H4 (cell line): Measurements from ENCODE around the gene CNTNAP5. TPM values are rescaled to one million over a fixed set of nuclear protein-coding genes. Genes with fewer than 3 reads are reported as not detected.

Source experiments
- DNase-seq: peaks from one replicate; pipeline ENCODE4 v3.0.0-alpha.2; 2015; ENCODE audit warnings: low spot score
- total RNA-seq: library from RNA; depleted of rRNA; stranded (reverse); fragments of >200 nt; shearing (Covaris generic); gene quantifications from 2 replicates; pipeline ENCODE4 v1.2.3, GENCODE V29; 2014

The CNTNAP5 gene
- total RNA-seq, 1 experiment from 2014 or later: not detected

DNA sequence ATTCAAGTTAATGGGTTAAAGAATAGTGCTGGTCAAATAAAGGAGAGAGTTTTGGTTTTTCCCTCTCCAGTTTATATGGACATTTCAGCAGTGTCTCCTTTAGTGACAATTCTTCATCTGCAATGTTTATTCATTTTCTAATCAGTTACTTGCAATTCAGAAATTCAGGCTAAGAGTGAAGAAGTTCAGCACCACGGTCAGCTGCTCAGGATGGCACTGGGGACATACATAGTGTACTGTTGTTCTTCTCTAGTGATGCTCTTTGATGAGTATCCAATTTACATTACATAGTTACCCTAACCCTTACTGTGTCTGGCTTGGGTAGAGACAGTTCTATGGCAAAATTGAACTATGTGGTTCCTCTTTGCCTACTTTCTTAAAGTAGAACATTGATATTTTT lies 412.7 kb downstream of the CNTNAP5 start:
- no peak for DNase-seq

DNA sequence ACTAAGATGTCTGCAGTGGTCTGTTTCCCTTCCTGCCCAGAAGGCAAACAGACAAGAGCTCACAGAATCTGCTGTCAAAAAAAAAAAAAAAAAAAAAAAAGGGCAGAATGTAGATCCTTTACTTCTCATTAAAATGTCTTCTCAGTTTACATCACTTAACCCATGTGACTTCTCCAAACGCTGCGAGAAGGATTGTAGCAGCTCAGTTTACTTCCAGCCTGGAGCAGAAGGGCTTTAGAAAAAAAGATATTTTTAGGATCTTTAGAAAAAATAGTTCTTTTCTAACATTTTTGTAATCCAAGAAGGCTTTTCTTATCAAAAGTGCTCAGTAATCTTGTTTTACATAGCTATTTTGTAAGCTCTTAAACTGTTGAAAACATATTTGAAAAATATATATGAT lies 425.4 kb downstream of the CNTNAP5 start:
- DNase-seq: no peak

DNA sequence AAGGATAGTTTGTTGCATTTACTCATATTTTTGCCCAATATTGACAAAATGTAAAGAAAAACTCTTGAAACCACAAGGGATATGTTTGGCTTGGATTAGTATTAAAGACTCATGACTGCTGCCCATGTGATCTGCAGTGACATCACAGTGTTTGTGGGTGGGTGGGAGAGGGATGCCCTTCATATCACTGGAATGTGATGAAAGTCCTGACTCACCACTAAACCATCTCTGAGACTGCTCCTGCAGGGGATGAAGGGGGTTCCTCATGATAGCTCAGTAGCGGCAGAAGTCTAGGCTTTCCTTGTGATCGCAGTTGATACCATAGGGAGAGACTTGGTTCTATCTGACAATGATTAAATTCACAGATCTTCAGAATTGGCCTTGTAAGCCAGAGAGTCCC lies 451.2 kb downstream of the CNTNAP5 start:
- DNase-seq: peak; percentile 13

DNA sequence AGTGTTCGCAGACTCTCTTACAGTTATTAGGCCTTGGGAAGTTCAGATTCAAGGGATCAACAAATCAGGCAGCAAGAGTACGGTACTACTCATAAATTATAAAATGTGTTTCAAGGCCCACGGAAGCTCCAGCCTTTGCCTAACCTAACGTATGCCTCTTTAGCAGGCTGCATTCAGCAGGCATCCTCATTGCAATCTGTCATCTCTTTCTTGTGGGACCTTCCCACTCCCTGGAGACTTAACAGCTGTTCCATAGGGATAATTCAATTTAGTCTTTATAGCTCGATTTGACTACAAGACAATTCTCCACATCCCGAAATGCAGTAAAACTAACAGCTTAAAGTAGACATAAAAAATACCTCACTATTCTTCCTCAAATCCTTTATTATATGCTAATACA lies 453.7 kb downstream of the CNTNAP5 start:
- no peak for DNase-seq

DNA sequence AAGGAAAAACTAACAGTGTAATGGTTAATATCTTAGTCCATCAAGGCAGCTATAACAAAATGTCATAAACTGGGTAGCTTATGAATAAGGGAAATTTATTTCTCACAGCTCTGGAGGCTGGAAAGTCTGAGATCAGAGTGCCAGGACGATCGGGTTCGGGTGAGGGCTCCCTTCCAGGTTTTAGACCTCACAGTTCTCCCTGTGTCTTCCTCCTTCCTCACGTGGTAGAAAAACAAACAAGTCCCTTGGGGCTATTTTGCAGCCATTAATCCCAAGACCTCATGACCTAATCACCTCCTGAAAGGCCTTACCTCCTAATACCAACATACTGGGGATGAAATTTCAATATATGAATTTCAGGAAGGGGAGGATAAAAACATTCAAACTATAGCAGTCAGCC lies 455.9 kb downstream of the CNTNAP5 start:
- DNase-seq: no peak

DNA sequence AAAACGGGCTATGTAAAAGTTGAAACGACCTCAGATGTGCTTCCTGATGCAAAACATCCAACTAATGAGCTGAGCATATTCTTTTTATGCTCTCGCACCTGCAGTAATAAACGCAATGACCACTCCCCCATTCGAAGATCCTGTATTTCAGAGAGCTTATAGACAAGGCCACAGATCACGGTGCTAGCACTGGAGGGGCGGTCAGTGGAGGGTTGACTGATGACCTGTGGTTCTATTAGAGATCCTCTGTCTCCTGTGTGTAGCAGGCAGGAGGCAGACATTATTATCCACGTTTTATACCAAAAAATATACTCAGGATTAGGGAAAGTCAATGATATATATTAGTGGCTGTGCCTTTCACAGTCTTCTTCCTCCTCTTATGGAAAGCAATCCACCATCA lies 457.0 kb downstream of the CNTNAP5 start:
- no peak for DNase-seq

DNA sequence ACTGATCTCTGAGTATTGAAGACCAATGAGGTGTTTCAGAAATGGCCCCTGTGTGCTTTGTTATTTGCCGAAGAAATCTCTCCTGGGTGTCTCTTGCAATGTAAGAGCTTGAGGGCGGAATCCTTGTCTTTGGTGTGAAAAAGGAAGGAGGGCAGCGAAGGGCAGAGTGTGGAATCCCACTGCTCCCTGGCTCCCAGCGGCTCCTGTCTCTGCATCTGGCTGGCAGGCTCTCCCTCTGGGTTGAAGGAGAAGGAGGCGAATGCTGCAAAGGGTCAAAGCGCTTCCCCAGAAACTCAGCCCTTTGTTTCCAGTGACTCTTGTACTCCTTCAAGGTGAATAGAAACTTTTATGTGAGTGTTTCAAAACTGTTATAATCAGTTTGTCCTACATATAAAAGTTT lies 457.5 kb downstream of the CNTNAP5 start:
- no peak for DNase-seq

DNA sequence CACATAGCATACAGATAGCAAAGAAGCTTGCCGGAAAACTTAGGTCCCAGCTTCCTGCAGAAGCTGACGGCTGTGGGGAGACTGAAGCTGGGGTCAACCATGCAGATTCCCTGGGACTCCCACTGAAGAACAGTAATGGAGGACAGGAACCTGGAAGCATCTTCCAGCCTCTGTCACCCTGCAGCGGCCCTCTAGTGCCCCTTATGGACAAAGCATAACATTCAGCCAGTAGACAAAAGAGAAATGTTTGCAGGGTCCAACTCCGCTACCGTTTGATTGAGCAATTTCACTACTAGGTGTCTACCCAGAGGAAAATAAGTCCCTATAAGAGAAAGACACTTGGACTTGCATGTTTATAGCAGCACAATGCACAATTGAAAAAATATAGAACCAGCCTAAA lies 460.6 kb downstream of the CNTNAP5 start:
- DNase-seq: no peak

DNA sequence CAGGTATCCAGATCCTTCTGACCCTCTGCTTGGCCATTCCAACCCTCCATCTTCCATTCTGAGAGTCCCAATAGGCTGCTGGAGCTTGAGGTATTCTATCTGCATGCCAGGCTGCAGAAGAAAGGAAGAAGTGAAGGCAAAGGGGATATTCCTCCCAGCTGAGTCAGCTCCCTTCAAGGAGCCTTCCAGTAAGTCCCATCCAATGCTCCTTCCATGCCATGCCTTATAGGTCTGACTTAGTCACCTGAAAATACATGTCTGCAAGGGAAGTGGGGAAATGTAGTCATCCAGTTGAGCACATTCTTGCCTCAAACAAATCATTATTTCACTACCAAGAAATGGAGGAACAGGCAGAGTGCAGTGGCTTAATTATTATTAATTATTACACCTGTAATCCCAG lies 464.6 kb downstream of the CNTNAP5 start:
- DNase-seq: no peak

DNA sequence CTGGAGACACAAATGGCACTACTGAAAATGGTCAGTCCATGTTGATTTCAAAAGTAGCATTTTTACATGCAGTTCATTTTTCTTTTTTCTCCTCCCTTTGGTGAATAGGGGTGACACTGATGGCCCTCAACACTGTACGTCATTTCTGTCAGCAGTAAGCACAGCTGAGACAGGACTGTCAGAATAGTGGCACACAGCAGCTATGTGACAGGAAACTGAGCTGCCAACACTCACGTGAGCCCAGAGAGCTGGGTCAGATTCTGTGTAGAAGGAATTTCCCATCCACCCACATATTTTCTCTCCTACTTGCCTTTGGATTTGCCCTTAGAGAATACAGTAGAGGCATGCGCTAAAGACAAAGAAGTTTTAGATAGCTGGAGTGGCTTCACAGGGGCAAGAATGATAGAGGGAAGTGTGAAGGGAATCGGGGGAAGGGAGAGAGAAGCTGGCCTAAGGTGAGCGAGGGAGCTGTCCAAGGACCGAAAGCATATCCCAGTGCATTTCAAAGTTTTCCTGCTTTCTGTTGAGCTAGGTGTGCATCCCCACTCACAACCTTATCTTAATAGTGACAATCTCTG lies 476.6 kb downstream of the CNTNAP5 start:
- no peak for DNase-seq

DNA sequence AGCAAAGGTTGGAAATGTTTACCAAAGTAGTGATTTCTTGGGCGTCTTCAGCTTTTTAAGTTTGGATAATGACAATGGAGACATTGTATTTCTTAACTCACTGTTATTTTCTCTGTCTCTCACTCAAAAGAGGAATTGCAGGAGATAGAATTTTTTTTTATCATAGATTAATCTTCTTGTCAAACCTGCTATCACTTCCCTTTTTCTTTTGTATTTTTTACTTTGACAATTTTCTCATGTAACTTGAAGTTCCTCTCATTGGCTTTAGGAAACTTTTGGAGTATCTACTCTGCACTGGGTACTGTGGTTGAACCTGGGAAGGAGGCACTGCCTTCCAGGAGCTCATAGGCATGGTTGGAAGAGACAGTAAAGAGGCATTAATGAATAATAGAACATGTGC lies 489.1 kb downstream of the CNTNAP5 start:
- DNase-seq: no peak

DNA sequence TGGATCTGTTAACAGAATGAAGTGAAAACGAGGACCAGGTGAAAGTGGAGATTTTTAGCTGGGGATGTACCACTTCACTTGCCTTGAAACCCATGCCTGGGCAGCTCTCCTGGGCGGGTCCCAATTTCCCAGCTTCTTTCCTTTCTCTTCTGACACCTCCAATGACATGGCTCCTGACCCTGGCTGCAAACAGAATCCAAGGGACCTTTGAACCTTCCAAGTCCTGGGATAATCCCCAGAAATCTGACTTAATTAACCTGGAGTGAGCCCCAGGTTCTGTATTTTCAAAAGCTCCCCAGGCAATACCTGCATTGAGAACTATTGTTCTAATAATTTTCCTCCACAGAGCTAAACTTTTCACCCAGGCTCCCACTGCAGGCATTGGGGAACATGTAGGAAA lies 495.9 kb downstream of the CNTNAP5 start:
- no peak for DNase-seq

DNA sequence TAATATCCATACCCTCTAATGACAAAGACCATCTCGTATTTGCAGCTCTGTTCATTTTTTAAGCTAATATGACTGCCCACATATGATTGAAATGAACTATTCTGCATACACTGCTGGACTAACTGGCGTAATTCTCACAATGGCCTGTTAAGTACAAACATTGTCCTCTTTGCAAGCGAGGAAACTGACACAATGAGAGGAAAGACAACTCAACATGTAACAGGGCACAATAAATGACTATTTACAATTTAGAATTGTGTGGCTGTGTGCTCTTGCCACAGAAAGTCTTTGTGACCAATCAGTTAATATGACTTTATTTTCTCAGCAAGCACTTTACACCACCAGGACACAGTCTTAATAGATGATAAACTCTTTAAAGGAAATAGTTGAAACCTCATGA lies 498.0 kb downstream of the CNTNAP5 start:
- DNase-seq: no peak

DNA sequence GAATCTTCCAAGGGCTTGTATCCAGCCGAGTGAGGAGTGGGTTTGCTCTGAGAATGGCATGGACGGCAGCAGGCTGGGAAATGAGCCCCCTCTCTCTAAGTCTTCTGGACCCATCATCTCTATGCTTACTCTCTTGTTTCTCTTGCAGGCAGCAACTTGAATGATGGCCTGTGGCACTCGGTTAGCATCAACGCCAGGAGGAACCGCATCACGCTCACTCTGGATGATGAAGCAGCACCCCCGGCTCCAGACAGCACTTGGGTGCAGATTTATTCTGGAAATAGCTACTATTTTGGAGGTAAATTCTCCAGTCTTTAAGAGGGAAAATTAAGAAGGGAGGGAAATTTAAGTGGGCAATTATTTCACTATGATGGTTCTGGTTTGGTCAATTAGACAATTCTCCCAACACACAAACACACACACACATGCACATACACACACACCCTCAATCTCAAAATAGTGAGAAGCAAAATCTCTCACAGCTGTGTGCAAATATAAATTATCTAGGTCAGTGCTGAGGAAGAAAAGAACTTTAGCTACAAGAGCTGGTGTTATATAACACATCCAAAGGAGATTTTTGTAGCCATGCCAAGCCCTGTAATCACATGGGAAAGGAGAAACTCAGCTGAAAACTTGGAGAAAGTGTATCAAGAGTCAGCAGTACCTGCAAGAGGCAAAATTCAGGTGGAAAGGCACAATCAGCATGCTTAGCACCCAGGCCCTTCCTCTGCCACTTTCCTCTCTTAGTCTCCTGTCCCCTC lies 499.2 kb downstream of the CNTNAP5 start:
- no peak for DNase-seq

DNA sequence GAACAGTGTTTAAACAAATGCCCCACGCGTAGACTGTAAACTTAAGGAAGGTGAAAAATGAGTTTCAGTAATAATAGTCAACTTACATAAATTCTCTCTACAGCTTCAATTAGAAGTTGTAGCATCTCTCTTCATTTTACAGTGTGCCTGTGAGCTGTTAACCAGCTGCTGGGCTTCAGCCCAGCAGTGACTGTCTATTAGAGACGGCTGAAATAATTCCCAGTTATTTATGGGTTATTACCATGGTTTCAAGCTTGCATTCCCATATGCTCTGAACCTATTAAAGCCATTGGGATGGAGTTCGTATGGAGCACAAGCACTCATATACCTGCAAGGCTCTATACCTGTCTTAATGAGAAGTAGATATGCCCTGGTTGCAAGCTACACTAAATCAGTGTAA lies 501.1 kb downstream of the CNTNAP5 start:
- DNase-seq: no peak

DNA sequence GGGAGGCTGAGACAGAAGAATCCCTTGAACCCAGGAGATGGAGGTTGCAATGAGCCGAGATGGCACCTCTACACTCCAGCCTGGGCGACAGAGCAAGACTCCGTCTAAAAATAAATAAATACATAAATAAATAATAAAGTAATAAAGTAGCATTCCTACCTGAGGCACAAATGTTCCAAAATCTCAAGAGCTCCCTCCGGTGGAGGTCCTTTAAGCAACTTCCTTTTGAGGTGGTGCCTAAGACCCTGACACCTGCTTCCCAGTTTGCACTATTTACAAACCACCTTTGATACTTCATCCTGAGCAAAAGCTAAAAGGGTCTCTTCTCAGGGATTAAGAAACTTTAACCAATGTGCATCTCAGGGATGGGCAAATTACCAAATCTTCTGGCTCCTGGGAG lies 505.1 kb downstream of the CNTNAP5 start:
- no peak for DNase-seq

DNA sequence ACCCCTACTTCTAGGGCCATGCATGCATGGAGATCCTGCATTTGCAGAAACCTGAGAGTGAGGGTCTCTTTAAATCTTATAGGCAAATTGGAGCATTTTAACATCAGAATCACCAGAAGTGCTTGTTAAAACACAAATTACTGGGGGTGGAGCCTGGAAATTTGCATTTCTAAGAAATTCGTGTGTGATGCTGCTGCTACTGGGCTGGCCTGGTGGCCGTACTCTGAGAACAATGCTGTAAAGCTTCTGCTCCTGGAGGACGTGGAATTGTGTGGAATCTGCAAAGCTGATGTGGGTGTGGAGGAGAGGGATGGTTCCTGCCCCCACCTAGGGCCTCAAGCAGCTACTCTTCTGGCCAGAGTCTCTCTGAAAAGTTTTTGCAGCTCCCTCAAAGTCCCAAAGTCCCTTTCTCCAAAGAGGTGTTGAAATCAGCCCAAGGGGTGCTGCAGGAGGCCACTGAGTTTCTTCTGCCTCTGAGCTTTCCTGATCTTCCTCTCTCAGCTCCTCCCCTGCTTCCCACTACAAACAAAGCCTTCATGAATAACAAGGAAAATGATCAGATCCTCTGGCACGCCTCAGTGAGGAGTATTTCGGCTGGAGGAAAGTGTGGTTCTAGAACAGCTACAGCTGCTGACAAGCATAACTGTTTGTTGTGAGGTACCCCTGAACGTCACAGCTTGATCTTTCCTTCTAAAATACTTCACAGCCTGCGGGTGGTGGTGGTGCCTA lies 508.3 kb downstream of the CNTNAP5 start:
- DNase-seq: no peak

DNA sequence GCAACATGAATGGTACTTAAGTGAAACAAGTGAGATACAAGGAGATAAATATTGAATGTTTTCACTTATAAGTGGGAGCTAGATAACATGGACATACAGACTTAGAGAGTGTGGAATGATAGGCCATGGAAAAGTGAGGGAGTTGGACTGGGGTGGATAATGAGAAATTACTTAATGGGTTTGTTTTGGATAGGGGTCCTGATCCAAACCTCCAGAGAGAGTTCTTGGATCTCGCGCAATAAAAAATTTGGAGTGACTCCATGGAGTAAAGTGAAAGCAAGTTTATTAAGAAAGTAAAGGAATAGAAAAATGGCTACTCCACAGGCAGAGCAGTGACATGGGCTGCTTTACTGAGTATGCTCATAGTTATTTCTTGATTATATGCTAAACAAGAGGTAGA lies 508.9 kb downstream of the CNTNAP5 start:
- DNase-seq: no peak

DNA sequence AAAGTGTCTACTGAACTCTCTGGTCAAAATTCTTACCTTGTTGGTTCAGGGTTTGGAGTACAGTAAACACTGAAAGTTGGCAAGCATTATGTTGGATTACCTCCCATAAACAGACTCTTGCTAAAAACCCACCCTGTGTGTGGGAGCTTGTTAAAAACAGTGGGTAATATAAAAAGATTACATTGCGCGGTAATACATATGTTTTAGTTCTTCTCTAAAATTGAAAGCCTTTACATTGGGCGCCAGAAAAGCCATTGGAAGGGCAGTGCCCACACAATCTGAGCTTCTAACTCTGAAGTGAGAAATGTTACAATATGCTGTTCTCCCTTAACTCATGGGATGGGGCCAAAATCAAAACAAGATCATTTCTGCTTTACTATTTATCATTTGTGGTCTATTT lies 510.7 kb downstream of the CNTNAP5 start:
- no peak for DNase-seq

DNA sequence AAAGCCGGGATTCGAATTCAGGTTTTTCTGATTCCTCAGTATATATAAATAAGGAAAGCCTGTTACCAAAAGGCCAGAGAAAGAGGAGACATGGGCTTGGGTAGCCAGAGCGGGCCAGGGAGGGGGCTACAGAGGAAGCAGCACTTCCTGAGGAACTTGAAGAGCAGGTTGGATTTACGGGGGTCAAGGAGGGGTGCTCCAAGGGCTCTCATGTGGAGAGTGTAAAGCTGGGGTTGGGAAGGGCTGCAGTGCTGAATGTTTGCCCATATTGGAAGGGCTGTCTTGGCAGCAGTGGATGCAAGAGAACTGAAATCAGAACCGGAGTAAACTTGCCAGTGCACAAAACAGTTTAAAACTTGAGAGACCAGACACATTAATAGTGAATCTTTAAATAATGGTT lies 511.5 kb downstream of the CNTNAP5 start:
- DNase-seq: no peak

DNA sequence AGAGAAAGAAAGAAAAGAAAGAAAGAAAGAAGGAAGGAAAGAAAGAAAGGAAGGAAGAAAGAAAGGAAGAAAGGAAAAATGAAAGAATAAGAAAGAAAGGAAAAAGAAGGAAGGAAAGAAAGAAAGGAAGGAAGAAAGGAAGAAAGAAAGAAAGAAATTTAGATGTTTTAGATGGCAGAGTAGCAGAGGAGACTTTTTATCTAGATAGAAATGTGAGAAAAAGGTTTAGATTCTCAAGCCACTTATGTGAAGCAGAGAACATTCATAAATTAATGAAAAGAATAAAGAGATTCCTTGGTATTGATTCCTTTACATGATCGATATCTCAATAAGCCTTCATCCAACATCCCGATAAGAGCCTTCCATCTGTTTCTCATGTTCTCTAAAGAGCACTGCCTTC lies 513.5 kb downstream of the CNTNAP5 start:
- no peak for DNase-seq

DNA sequence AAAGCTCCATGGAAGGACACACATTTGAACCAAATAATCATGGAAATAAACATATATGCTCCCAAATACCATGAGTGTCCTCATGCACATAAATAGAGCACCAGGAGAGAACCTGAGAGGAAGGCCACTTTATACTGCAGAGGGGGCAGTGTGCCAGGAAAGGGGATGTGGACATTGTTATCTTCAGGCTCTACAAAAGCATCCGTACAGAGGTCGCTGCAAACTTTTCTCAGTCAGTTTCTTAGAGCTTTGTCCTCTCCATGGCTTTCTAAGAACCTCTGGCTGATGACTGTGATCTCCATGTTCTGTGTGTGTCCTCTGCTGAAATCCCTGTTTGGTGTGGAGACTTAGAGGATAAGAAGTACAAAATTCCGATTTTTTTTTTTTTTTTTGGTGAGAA lies 515.7 kb downstream of the CNTNAP5 start:
- DNase-seq: no peak

DNA sequence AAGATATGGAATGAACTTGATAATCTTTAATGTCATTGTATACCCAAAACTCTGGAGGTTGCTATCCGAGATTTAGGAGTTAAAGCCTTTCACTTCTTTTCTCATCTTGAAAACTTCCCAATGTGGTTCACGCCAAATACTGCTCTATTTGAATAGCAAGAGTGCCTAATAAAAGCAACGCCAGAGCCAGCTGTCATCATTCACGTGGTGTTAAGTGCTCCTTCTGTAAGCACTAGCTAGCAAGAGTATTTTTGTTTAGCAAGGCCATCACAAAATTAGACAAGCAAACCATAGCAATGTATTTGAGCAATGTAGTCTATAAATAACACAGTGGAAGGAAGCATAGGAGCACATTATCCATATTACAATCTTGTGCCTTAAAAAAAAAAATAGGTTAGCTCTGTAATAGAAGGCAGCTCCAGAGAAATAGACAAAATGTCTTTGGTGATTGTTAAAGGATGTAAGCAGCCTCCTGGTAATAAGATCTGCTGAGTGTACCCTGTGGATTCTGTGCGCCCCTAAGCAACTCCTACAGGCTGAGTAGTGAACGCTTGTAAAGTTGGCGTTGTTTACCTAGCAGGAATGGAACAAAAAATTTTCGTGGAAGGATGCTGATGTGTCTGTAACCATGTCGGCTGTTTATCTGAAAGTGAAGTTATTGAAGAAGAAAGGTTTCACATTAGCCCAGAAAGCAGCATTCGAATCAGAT lies 518.0 kb downstream of the CNTNAP5 start:
- DNase-seq: no peak
